Hepatocyte (in vitro differentiated cells): ENCODE results near the gene TMEM41A. TPM values are rescaled to one million over a fixed set of nuclear protein-coding genes. Genes with fewer than 3 reads are reported as not detected.
"Not testable (repeated sequence)": the region's sequence is repeated elsewhere in the genome, so short reads cannot be mapped to it uniquely, and the experiment has no call there.

ENCODE experiments used
- DNase-seq: peaks from one replicate; pipeline ENCODE4 v3.0.0-alpha.2; 2016; ENCODE audit warnings: low spot score
- H2AFZ ChIP-seq: fragments of 200-600 bp; sonication (generic); 2 replicates; pipeline ENCODE4 v1.6.0; 2016; ENCODE audit warnings: antibody characterized with exemption, mild to moderate bottlenecking
- H3K27ac ChIP-seq: fragments of 200-600 bp; sonication (generic); 2 replicates; pipeline ENCODE4 v1.5.1; 2016; ENCODE audit warnings: mild to moderate bottlenecking
- H3K27me3 ChIP-seq: fragments of 200-600 bp; sonication (generic); 2 replicates; pipeline ENCODE4 v1.6.1; 2016
- H3K36me3 ChIP-seq: fragments of 200-600 bp; sonication (generic); replicated peaks from 2 replicates; pipeline ENCODE4 v1.5.1; 2016; ENCODE audit warnings: low read depth; ENCODE audit not compliant: insufficient read depth
- H3K4me1 ChIP-seq: fragments of 200-600 bp; sonication (generic); 2 replicates; pipeline ENCODE4 v1.5.1; 2016; ENCODE audit warnings: mild to moderate bottlenecking, moderate library complexity; ENCODE audit not compliant: insufficient read depth
- H3K4me2 ChIP-seq: fragments of 200-600 bp; sonication (generic); 2 replicates; pipeline ENCODE4 v1.6.0; 2016
- H3K4me3 ChIP-seq: fragments of 200-600 bp; sonication (generic); 2 replicates; pipeline ENCODE4 v1.5.1; 2016; ENCODE audit warnings: mild to moderate bottlenecking
- H3K79me2 ChIP-seq: fragments of 200-600 bp; sonication (generic); 2 replicates; pipeline ENCODE4 v1.6.0; 2017; ENCODE audit warnings: mild to moderate bottlenecking
- H3K9me2 ChIP-seq: fragments of 200-600 bp; sonication (generic); replicated peaks from 2 replicates; pipeline ENCODE4 v1.6.0; 2017; ENCODE audit warnings: mild to moderate bottlenecking; ENCODE audit not compliant: insufficient read depth
- H3K9me3 ChIP-seq: fragments of 200-600 bp; sonication (generic); 2 replicates; pipeline ENCODE4 v1.5.1; 2016; ENCODE audit warnings: low read depth, mild to moderate bottlenecking
- H4K20me1 ChIP-seq: fragments of 200-600 bp; sonication (generic); 2 replicates; pipeline ENCODE4 v1.6.0; 2016; ENCODE audit warnings: mild to moderate bottlenecking; ENCODE audit not compliant: insufficient read depth, poor library complexity, severe bottlenecking
- CTCF ChIP-seq: fragments of 200-600 bp; sonication (generic); IDR thresholded peaks from 2 replicates; pipeline ENCODE4 v1.5.1; 2016; ENCODE audit warnings: antibody characterized with exemption, mild to moderate bottlenecking; ENCODE audit not compliant: poor library complexity
- EZH2 ChIP-seq: fragments of 200-600 bp; sonication (generic); IDR thresholded peaks from 2 replicates; pipeline ENCODE4 v1.6.1; 2016; ENCODE audit warnings: antibody characterized with exemption, mild to moderate bottlenecking, borderline replicate concordance
- EZH2phosphoT487 ChIP-seq: fragments of 200-600 bp; sonication (generic); IDR thresholded peaks from one replicate; pipeline ENCODE4 v1.6.1; 2018; ENCODE audit warnings: antibody characterized with exemption, mild to moderate bottlenecking, low read depth, moderate library complexity; ENCODE audit not compliant: unreplicated experiment, severe bottlenecking
- WGBS: methylation state at CpG from one replicate; pipeline ENCODE4 v1.1.6; 2016; ENCODE audit warnings: low lambda C conversion rate; ENCODE audit errors: missing lambda C conversion rate; 5-methylcytosine and 5-hydroxymethylcytosine counted together
- polyA plus RNA-seq: library from polyadenylated mRNA; unstranded; fragments of >200 nt; fragmentation: Nextera tagmentation; extraction: Ambion mirVana; gene quantifications from 2 replicates; pipeline ENCODE4 v1.2.1, GENCODE V29; 2016
- total RNA-seq: library from RNA; depleted of rRNA; stranded (reverse); fragments of >200 nt; gene quantifications from 2 replicates; pipeline ENCODE4 v1.2.3, GENCODE V29; 2014

The TMEM41A gene
- total and polyA plus RNA-seq, 2 experiments from 2014 or later = 43.4 to 62.4 TPM

- H3K36me3 ChIP-seq = no peaks in the 10 kb centered on the region
- H4K20me1 ChIP-seq = no peaks in the 10 kb centered on the region
- no peak overlapping the region for H2AFZ ChIP-seq
- H3K9me2 ChIP-seq = no peaks in the 10 kb centered on the region
- no peaks in the 10 kb centered on the region for H3K4me1 ChIP-seq
- TF ChIP-seq EZH2phosphoT487 (no peak), CTCF (no peak)
- H3K4me2 ChIP-seq = no peak overlapping the region
- no peak overlapping the region for H3K4me3 ChIP-seq
- no peaks in the 10 kb centered on the region for H3K79me2 ChIP-seq
- H3K27me3 ChIP-seq = no peaks in the 10 kb centered on the region
- no peaks in the 10 kb centered on the region for H3K9me3 ChIP-seq
- H3K27ac ChIP-seq = no peak overlapping the region
- 89% methylated on average over 2 of the region's 2 CpGs for WGBS
- no peak for DNase-seq
Observed at GRCh38 chr3:185457376-185457775, 41.5 kb downstream of the TMEM41A start.

GRCh38 chr3:185451432-185451831 lies 47.4 kb downstream of the TMEM41A start:
- H3K79me2 ChIP-seq, H3K27me3 ChIP-seq, H3K36me3 ChIP-seq, DNase-seq, H3K9me3 ChIP-seq, H3K9me2 ChIP-seq, H3K4me1 ChIP-seq, H3K27ac ChIP-seq, H2AFZ ChIP-seq, H3K4me2 ChIP-seq, H4K20me1 ChIP-seq, H3K4me3 ChIP-seq: not testable (repeated sequence)
- WGBS = 92% methylated on average over 8 of the region's 8 CpGs

GRCh38 chr3:185448107-185448506 lies 50.7 kb downstream of the TMEM41A start:
- no peak for TF ChIP-seq CTCF
- TF ChIP-seq EZH2phosphoT487 = no peak
- TF ChIP-seq EZH2 = no peak
- no peaks in the 10 kb centered on the region for H3K79me2 ChIP-seq
- no peaks in the 10 kb centered on the region for H3K9me3 ChIP-seq
- no peaks in the 10 kb centered on the region for H3K36me3 ChIP-seq
- no peaks in the 10 kb centered on the region for H3K9me2 ChIP-seq
- no peaks in the 10 kb centered on the region for H4K20me1 ChIP-seq
- DNase-seq = no peak
- no peak overlapping the region for H3K4me2 ChIP-seq
- no peak overlapping the region for H3K4me3 ChIP-seq
- no peaks in the 10 kb centered on the region for H3K27me3 ChIP-seq
- no peaks in the 10 kb centered on the region for H3K4me1 ChIP-seq
- H2AFZ ChIP-seq = no peak overlapping the region
- no peak overlapping the region for H3K27ac ChIP-seq

GRCh38 chr3:185444329-185444728 lies 54.5 kb downstream of the TMEM41A start:
- no peaks in the 10 kb centered on the region for H3K27me3 ChIP-seq
- no peak for DNase-seq
- H3K4me3 ChIP-seq = no peak overlapping the region
- no peak for TF ChIP-seq CTCF
- no peak for TF ChIP-seq EZH2
- H3K79me2 ChIP-seq = no peaks in the 10 kb centered on the region
- H3K4me1 ChIP-seq = no peaks in the 10 kb centered on the region
- no peaks in the 10 kb centered on the region for H3K9me2 ChIP-seq
- H2AFZ ChIP-seq = no peak overlapping the region
- WGBS = 92% methylated on average over 2 of the region's 2 CpGs
- H3K36me3 ChIP-seq = no peaks in the 10 kb centered on the region
- H3K27ac ChIP-seq = no peak overlapping the region
- H3K4me2 ChIP-seq = no peak overlapping the region
- H3K9me3 ChIP-seq = no peaks in the 10 kb centered on the region
- H4K20me1 ChIP-seq = no peaks in the 10 kb centered on the region
